Activated CD4-positive, alpha-beta T cell treated with anti-CD3 and anti-CD28 coated beads, Interleukin-2, amount 50 U/mL, for 4 hours (primary cell): ENCODE data around the gene NECTIN1.

Experiments used
- DNase-seq, 2 experiments: peaks; one replicate each; pipeline ENCODE4 v3.0.0-alpha.2; 2020

The NECTIN1 gene

GRCh38 chr11:119728651-119729580 lies at the start of gene NECTIN1:
Gene NECTIN1, minus strand, starts transcription at chr11:119729200. Its CDS starts 647 bp downstream, at chr11:119728553.
- peak; percentile 79 to 83 for DNase-seq

GRCh38 chr11:119778391-119779194 lies 49.6 kb upstream of the NECTIN1 start:
- DNase-seq: no peak

- no peak for DNase-seq
Measured at GRCh38 chr11:119777940-119778339, 48.9 kb upstream of the NECTIN1 start.

GRCh38 chr11:119776651-119777050 lies 47.7 kb upstream of the NECTIN1 start:
- no peak for DNase-seq

GRCh38 chr11:119776031-119776636 lies 47.1 kb upstream of the NECTIN1 start:
- no peak for DNase-seq

- no peak for DNase-seq
Measured at GRCh38 chr11:119774172-119774763, 45.3 kb upstream of the NECTIN1 start.

- no peak for DNase-seq
Measured at GRCh38 chr11:119772641-119773415, 43.8 kb upstream of the NECTIN1 start.

- no peak for DNase-seq
Measured at GRCh38 chr11:119772076-119772475, 43.1 kb upstream of the NECTIN1 start.

GRCh38 chr11:119771172-119771770 lies 42.3 kb upstream of the NECTIN1 start:
- DNase-seq: no peak

GRCh38 chr11:119765628-119766027 lies 36.6 kb upstream of the NECTIN1 start:
- DNase-seq: no peak

- DNase-seq: no peak
Measured at GRCh38 chr11:119764108-119764868, 35.3 kb upstream of the NECTIN1 start.

- no peak for DNase-seq
Measured at GRCh38 chr11:119763071-119763728, 34.2 kb upstream of the NECTIN1 start.

- DNase-seq: no peak
Measured at GRCh38 chr11:119759747-119760412, 30.9 kb upstream of the NECTIN1 start.

GRCh38 chr11:119759324-119759723 lies 30.3 kb upstream of the NECTIN1 start:
- no peak for DNase-seq

- no peak for DNase-seq
Measured at GRCh38 chr11:119758291-119758690, 29.3 kb upstream of the NECTIN1 start.

GRCh38 chr11:119757378-119757777 lies 28.4 kb upstream of the NECTIN1 start:
- no peak for DNase-seq

- DNase-seq: no peak
Measured at GRCh38 chr11:119756169-119756865, 27.3 kb upstream of the NECTIN1 start.

GRCh38 chr11:119755356-119756071 lies 26.5 kb upstream of the NECTIN1 start:
- DNase-seq: no peak
